GM18511 (cell line): Measurements from ENCODE around the gene RGS12.

Experiments used
- ATAC-seq: cut with Tn5 transposase; IDR thresholded peaks from one replicate; pipeline ENCODE4 v1.9.1; 2021; ENCODE audit warnings: mild to moderate bottlenecking, moderate library complexity; ENCODE audit not compliant: unreplicated experiment

RGS12 gene

GRCh38 chr4:3324093-3324815 is 31.4 kb downstream of the RGS12 start:
- no peak for ATAC-seq

GRCh38 chr4:3328814-3329663 is 36.2 kb downstream of the RGS12 start:
- no peak for ATAC-seq

GRCh38 chr4:3329887-3330286 is 37.1 kb downstream of the RGS12 start:
- ATAC-seq, result no peak

- no peak for ATAC-seq
These were observed 37.9 kb downstream of the RGS12 start for GRCh38 chr4:3330707-3331106.

- ATAC-seq, result no peak
These were observed 38.9 kb downstream of the RGS12 start for GRCh38 chr4:3331511-3332394.

- ATAC-seq, result no peak
These were observed 39.7 kb downstream of the RGS12 start for GRCh38 chr4:3332498-3332897.

GRCh38 chr4:3334316-3334715 is 41.5 kb downstream of the RGS12 start:
- no peak for ATAC-seq

GRCh38 chr4:3335385-3335784 is 42.6 kb downstream of the RGS12 start:
- no peak for ATAC-seq

- no peak for ATAC-seq
These were observed 43.2 kb downstream of the RGS12 start for GRCh38 chr4:3335982-3336381.

GRCh38 chr4:3336382-3337356 is 43.8 kb downstream of the RGS12 start:
- no peak for ATAC-seq

- no peak for ATAC-seq
These were observed 44.5 kb downstream of the RGS12 start for GRCh38 chr4:3337357-3337732.

- ATAC-seq, result no peak
These were observed 45.0 kb downstream of the RGS12 start for GRCh38 chr4:3337811-3338210.

GRCh38 chr4:3338321-3338838 is 45.6 kb downstream of the RGS12 start:
- ATAC-seq, result no peak

- ATAC-seq, result no peak
These were observed 46.2 kb downstream of the RGS12 start for GRCh38 chr4:3338976-3339531.

- no peak for ATAC-seq
These were observed 46.8 kb downstream of the RGS12 start for GRCh38 chr4:3339577-3339976.

GRCh38 chr4:3340038-3340699 is 47.3 kb downstream of the RGS12 start:
- ATAC-seq, result no peak

GRCh38 chr4:3340700-3341083 is 47.9 kb downstream of the RGS12 start:
- ATAC-seq, result no peak

- no peak for ATAC-seq
These were observed 48.9 kb downstream of the RGS12 start for GRCh38 chr4:3341760-3342159.

- ATAC-seq, result no peak
These were observed 49.5 kb downstream of the RGS12 start for GRCh38 chr4:3342182-3342854.
